HG03095 (cell line): ENCODE results near the gene TRMT1.

Source experiments
- ATAC-seq: cut with Tn5 transposase; IDR thresholded peaks from one replicate; pipeline ENCODE4 v1.9.1; 2021; ENCODE audit warnings: moderate library complexity; ENCODE audit not compliant: unreplicated experiment

The TRMT1 gene

DNA sequence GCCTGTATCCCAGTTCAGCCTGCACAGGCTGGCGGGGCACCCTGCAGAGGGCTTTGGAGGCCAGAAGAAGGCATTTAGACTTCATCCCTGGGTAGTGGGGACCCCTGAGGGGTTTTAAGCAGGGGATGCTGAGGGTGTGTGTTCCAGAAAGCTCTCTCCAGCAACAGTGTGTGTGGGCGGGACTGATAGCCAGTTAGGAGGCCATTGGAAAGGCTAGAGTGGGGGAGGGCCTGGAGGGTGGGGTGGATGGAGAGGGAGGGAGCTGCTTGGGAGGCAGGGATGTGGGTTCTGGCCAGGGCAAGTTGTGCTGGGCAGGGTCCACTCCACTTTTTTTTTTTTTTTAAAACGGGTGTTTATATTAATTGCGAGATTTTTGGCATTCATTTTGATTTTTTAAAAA is 42.2 kb downstream of the TRMT1 start:
- no peak for ATAC-seq

DNA sequence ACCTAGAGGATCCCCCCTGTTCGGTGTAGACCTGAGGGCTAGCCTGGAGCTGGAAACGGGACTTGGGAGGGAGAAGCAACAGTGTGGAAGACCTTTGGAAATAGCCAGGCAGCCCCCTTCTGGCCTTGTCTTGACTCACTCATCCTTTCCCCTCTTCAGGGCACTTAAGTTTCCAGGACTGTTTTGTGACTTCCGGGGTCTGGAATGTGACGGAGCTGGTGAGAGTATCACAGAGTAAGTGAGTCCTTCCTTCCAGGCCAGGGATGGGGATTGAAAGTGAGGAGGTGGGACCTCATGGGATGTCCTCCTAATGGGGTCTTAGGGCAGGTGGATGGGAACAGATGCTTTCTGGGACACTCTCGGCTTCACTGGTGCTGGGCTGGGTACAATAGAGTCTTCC is 43.3 kb downstream of the TRMT1 start:
- no peak for ATAC-seq

DNA sequence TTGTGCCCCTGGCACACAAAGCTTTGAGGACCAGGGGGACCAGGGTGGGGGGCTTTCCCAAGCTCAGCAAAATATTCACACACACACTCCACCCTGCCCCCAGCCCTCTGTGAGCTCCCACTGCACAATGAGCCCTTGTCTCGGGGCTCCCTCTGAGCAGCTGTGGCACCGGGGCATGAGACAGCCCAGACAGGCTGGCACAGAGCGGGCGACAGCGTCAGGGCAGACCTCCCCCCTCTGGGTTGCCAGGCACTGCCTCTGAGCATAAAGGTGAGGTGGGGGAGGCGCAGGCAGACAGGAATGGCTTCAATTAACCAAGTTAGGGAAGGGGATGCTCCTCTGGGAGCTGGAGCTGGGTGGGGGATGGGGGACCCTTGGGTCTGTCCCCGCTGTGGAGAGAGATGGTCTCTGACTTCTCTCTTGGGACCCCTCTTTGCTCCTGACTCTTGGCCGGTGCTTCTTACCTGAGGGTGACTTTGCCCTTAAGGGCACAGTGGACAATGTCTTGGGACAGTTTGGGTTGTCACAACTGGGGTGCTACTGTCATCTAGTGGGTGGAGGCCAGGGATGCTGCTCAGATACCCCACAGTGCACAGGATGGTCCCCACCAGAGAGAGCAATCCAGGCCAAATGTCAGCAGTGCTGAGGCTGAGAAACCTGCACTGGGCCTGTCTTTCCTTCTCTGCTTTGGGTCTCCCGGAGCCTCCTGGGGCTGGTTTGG is 44.2 kb downstream of the TRMT1 start:
- ATAC-seq: no peak

DNA sequence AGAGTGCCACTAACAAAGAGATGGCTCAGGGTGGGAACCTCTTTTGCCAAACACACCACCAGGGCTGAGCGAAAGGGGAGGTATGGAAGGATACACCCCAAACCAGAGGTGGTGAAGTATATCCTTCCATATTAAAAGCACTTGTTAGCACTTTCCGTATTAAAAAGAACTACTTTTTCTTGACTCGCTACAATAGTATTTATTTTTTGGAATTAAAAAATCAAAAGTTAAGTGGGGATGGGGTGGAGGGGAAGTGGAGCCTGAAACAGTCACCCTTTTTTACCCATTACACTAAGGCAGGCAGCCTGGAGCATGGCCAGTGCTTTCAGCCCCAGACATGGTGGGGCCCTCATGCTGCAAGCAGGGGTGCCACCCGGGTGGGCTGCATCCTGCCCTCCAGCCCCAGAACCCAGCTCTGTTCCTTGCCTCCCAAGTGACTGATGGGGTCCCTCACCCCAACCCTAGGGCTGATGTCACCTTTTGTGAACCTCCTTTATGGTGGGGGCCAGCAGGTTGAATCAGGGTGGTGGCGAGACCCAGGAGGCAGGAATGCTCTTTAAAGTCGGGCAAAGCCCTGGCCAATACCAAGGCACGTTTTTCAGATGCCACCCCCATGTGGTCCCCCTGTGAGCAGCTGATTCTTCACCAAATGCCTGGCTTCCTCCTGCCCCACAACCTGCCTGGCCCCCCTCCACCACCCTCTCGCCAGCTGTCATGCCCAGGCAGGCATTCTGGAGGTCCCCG is 44.9 kb downstream of the TRMT1 start:
- ATAC-seq: no peak

DNA sequence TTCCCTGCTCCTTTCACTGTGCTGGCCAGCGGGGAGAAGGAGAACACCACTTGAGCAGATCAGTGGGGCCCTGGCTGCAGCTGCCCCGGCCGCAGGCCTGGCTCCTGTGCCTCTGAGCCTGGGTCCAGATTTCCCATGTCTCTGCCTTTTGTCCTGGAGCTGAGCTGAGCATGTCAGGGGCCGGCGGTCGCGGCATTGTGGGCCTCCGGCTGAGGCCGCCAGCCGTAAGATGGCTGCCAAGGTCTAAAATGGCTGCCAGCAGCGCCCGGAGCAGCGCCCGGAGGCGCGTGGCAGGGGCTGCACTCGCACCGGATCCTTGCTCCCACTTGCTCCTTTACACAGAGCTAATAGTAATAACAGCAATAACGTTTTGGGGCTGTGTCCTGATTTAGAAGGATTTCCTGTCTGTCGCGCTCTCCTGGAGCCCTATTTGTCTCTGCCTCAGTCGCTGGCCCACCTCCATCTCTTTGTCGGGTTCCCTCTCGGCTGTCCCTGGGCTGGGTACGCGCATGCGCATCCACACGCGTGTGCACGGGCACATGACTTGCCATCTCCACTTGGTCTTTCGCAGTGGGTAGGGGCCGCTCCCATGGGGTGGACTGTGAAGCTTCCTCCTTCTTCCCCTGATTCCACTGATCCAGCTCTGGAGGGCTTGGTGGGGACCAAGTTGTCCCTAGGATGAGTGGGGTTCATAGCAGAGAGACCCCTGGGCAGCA is 46.0 kb downstream of the TRMT1 start:
- no peak for ATAC-seq

DNA sequence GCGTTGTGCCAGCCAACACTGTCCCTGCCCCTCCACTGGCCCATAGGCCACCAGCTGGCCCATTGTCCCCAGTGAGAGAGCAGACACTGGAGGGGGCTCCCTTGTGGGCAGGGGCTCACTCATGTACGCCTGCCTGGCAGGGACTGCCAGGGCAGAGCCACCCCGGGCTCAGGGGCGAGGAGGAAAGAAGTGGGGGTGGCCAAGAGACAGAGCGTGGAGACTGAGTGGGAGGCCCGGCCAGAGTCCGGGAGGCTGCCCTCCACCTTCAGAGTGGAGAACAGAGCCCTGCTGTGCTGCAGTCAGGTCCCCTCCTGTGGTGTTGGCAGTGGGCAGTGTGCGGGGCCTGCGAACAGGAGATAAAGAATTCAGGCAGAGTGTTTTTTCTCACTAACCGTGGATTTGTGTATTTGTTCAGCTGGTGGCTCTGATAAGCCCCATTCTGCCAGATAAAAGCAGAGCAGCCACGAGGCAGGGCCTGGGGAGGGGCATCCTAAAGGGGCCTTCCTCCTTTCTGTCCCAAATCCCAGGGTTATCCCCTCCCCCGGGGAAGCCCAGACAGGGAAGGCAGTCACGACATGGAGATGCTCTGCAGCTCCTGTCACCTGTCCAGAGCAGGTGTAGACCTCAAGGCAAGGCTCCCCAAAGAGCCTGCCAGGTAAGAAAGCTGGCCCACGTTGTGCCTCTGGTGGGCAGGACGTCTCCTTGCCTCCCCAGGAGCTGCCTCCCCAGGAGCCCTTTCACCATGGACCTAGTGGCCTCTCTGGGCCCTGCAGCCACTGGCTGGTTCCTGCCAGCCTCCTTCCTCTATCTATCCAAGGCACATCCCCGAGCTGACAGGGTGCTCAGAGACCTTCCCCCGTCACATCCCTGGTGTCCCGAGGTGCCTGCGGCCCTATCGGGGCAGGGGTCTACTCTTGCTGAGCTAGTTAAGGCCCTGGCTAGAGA is 46.9 kb downstream of the TRMT1 start:
- ATAC-seq: no peak

DNA sequence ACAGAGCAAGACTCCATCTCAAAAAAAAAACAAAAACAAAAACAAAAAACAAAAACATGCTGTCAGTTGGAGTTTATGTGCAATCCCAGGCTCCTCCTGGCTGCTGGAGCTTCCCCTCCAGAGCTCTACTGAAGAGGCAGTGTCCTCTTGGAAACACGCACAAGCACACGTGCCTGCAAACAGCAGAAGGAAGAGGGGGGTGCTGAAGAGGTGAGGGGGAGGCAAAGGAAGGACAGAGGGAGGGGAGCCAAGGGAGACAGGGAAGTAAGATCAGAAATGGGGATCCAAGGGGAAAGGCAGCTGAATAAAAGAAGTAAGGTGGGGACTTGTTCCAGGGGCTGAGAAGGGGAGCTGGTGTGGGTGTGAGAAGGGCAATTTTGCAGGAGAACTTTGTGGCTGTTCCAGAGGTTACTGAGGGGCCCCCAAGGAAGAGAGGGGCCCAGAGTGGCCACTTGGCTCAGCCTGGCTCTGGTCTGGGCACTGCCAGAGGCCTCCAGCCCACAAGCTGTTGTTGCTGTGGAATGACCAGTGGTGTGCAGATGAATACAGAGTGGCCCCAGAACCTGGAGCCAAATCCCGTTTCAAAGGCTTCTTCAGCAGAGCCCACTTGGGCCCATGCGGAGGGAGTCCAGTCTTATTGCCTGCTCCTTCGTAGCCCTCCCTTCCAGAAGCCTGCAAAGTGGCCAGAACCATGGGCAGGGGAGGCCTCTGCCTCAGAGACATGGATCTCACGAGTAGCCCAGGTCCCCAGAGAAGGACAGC is 48.3 kb downstream of the TRMT1 start:
- no peak for ATAC-seq

DNA sequence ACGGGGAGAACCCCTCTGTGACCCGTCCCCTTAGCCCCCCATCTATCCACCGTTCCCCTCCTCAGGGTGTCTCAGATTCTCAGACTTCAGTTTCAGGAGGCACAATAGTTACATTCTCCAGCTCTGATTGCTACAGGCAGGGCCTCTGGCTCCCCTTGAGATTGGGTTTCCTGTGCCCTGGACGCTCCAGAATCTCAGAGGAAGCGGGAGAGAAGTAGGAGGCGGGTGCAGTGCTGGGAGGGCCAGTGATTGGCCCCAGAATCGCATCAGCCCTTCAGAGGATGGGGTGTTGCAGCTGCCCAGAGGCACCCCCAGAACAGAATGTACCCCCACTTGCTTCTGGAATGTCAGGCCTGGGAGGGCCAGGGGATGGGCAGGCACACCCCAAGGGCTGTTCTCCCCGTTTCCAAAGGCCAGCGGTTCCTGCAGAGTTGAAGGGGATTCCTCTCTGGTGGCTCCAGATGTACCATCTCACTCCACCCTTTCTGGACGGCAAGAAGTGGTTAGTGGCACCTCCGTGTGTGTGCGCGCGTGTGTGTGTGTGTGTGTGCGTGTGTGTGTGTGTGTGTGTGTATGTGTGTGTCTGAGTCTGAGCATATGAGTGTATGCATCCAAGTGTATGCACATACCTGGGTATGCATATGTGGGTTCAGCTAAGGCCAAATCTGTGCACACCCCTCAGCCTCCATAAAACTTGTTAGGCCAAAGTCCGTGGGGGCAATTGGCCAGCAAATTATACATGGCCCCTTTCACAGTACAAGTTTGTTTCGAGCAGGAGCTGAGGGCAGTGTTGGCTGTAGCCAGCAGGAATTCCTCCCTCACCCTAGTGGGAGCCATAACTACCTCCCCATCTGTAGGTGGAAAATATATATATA is 49.4 kb downstream of the TRMT1 start:
- no peak for ATAC-seq

DNA sequence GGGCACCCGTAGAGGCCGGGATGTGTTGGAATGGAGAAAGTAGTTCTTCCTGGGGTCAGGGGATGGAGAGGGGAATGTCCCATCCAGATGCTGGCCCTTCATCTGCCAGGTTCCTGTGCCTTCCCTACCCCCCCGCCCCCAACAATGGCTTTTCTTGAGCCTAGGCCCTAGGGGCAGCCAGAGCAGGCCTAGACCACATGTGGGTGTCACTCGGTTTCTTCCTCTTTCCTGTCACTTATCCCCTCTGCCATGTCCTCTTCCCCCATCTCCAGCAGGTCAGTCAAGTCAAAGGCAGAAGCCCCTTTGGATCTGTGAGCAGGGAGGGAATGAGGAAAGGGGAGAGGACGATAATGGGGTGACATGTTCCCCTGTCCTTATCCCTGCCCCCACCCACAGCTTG is 50.3 kb downstream of the TRMT1 start:
- ATAC-seq: no peak

DNA sequence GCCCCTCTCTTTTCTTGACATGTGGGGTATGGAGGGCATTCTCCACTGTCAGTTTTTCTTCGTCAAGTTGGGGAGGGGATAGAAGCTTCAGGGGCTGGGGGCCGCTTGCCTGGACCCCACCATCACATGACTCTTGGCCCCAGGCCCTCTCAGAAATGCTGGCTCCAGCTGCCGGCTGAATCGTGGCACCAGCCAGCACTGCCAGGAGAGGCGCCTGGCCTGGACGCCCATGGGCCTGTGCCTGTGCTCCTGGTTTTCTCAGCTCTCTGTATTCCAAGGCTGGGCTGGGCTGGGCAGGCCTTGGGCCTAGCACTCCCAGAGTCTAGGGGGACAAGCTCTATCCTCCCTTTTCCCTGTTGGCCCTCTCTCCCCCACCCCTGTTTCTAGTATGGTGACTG is 52.4 kb downstream of the TRMT1 start:
- no peak for ATAC-seq

DNA sequence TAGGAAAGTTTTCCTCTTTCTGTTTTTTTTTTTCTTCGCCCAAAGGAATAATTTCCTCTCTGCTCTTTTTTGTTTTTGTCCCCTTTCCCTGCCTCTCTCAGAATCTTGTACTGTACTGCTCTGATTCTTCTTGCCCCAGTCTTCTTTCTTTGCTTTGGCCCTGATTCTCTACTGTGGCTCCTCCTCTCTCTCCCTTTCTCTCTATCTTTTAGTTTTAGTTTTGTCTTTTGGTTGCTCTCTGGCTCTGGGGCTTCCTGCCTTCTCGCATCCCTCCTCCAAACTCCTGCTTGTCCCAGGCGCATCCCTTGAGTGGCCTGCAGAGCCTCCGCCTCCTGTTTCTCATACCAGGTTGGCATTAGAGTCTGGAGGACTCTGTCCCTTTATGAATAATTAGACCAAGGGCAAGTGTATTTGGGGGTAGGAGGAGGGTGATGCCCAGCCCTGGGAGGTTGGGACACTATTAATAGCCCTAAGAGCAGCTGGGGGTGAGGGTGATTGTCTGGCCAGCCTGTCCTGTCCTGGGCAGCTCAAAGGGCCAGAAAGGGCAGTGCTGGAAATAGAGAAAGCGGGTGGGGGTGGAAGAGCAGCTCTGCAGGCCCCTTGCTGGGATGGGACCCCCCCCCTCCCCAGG is 53.0 kb downstream of the TRMT1 start:
- ATAC-seq: no peak

DNA sequence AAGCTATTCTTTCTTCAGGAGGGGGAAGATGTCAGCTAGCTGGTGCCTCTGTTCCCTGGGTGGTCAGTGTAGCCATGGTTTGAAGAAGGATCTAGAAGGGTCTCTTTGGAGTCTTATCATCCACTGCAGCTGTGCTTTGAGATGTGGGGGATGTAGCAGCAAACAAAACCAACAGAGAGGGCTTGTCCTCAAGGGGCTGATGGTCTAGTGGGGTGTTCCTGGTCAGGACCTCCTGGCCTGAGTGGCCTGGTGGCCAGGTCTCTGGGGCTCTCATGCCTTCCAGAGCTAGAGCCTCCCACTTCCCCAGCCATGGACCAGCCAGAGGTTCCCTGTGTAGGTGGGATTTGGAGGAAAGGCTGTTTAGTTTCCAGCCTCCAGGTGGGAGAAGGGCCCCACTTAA is 54.2 kb downstream of the TRMT1 start:
- ATAC-seq: no peak

DNA sequence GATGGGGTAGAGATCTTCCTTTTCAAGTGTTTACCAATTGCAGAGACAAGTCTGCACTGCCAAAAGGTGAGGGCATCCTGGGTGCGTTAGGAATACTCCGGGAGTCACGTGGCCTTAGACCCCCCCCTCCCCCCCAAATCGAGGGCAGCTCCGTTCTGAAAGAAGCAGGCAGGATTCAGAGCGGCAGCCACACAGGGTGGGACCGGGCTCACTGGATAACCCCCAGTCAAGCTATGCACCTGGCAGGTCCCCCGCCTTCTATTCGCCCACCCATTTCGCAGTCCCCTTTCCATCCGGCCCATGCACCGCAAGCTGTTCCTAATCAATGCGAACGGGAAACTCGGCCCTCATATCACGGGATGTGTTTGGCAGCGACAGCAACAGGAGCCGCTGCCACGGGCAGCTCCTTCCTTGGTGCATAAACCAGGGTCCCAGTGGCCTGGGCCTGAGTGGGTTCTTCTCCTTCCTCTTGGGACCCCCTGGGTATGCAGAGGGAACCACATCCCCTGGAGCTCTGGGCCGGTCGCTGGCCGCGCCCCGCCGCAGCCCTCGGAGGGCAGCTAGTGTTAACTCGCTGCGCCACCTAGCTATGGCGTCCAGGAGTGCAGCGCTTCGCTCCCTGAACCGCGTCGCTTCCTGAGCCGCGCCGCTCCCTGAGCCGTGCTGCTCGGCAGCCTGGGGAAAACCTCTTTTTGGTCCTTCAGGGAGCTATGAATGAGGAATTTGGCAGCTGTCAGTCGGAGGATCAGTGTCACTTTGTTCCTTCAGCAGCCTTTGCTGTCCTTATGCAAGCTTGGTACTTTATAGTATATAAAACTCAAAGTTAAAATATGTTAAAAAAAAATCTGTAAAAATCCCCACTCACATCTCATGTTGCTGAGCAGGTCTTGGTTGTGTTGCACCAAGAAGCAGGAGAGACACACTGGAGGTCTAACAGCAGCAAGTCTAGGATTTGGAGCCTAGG is 55.3 kb downstream of the TRMT1 start:
- no peak for ATAC-seq

DNA sequence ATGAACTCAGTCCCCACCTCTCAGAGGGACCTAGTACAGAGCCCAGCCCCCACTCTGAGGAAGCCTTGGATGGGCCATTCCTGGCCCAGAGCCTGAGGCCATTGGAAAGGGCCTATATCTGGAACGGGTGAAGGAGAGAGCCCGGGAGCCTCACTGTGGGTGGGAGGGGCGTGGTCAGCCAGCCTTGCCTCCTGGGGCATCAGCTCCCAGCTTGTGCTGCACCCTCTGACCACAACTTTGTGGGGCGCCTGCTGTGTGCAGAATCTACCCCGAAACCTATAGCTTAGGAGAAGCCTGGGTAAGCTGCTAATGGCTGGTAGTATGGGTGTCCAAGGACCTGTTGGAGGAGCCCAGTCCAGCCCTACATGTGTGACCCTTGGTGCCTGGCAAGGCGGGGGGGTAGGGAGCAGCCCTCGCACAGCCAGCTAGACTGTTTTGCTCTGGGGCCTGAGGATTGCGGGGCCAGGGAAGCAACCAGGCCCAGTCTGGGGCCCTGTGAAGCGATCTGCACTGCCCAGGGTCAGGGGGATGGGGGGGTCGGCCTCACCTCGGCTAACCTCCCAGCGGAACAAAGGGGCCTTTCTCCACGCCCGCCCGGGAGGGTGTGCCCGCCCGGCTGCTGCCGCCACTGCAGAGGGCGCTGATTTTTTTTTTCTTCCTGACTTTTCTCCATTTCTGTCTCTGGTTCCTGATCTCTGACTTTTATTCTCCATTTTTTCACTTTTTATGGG is 56.1 kb downstream of the TRMT1 start:
- ATAC-seq: no peak

DNA sequence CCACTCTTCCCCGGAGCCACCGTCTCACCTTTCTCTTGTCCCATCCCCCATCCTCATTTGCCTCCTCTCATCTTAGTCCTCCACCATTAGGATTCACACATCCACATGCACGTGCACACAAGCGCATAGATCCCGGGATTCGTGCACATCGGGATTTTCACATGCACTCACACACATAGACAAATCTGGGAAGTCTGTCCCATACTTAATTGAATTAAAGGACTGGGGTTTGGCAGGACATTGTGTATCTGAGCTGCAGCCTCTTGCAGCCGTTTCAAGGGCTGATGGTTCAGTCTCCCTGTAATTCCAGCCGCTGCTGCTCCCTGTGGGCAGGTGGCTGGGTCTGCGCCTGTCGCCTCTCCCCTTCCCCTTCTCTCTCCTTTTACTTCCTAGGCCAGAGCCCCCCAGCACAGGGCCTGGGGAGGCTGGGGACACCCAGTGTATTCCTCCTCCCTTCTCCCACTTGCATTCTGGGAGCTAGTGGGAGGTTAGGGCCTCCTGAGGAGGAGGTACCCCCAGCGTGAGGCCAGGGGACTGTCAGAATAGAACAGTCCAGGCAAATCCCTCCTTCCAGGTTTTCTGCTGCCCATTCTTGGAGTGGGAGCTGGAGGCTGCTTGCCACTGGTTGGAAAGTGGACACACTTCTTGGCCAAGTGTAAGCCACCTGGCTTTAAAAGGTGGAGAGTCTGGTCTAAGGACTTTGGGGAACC is 57.4 kb downstream of the TRMT1 start:
- ATAC-seq: no peak

DNA sequence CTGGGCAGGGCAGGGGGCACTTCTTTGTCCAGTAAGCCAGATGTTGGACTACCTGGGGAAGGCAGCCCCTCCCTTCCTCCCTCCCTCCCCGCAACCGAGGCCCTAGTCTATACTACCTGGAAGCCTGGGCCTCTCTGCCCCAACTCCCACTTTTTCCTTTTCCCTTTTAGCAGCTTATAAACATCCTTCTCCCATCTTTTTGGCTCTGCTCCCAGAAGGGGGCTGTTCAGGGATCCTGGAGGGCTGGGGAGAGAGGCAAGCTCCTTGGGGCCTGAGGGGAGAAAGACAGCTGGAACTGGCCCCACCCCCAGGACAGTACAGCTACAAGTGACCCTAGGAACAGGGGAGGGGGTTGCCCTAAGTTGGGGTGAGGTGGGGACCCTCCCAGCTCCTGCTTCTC is 58.8 kb downstream of the TRMT1 start:
- ATAC-seq: no peak
